Measurements from ENCODE around the gene SURF2.
"Not testable (repeated sequence)": the region's sequence is repeated elsewhere in the genome, so short reads cannot be mapped to it uniquely, and the experiment has no call there.

SURF2 gene

DNA sequence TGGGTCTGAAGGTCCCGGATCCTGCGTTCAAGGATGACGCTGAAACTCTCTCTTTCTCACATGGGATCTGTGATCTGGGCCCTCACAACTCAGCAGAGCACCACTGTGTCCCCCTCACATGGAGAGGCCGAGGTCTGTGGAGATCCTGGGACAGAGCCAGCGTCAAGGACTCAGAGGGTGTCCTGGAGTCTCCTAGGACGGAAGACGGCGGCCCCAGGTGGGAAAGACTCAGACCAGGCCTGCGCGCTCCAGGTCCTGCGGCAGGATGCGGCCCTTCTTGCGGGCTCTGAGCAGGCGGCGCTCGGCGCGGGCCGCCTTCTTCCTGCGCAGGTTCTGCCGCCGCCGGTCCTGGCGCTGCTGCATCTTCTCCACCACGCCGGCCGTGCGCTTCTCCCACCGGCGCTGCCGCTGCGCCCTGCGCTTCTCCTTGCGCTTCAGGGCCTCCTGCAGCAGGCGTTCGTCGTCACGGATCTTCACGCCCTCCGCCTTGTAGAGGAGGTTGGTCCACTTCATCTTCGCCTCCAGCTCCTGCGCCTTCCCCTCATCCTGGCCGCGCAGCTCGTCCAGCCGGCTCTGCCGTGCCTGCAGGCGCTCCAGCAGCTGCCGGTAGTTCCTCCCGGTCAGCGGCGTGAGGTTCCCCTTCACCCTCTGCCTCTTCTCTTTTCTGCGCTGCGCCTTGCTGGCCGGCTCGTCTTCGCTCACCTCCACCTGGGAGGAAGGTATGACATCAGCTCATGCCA lies 24.5 kb upstream of the SURF2 start:
- peaks cover 69% of the 10 kb centered on the region for H3K4me1 Mint-ChIP-seq
- no peak overlapping the region for H3K27ac Mint-ChIP-seq
- H3K9me3 Mint-ChIP-seq = no peaks in the 10 kb centered on the region
- ATAC-seq = no peak
- peaks cover 66% of the 10 kb centered on the region for H3K36me3 Mint-ChIP-seq
- H3K4me3 Mint-ChIP-seq = no peak overlapping the region
- H3K27me3 Mint-ChIP-seq = no peaks in the 10 kb centered on the region

DNA sequence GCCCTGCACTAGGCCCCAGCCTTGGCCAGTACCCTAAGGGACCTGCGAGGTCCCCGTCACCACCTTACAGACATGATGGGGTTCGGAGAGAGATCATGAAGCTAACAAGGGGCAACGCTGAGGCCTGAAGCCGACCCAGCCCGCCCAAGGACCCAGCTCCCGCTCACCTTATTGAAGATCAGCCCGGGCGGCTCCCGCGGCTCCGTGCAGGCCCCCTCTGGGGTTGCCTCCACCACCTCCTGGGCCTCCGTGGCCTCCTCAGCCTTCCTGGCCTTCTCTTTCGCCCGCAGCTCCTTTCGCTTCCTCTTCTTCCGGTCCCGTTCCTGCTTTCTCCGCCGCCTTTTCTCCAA lies 24.0 kb upstream of the SURF2 start:
- H3K36me3 Mint-ChIP-seq = peaks cover 66% of the 10 kb centered on the region
- no peak overlapping the region for H3K27ac Mint-ChIP-seq
- H3K4me1 Mint-ChIP-seq = peaks cover 72% of the 10 kb centered on the region
- no peaks in the 10 kb centered on the region for H3K27me3 Mint-ChIP-seq
- no peaks in the 10 kb centered on the region for H3K9me3 Mint-ChIP-seq
- no peak overlapping the region for H3K4me3 Mint-ChIP-seq
- no peak for ATAC-seq

DNA sequence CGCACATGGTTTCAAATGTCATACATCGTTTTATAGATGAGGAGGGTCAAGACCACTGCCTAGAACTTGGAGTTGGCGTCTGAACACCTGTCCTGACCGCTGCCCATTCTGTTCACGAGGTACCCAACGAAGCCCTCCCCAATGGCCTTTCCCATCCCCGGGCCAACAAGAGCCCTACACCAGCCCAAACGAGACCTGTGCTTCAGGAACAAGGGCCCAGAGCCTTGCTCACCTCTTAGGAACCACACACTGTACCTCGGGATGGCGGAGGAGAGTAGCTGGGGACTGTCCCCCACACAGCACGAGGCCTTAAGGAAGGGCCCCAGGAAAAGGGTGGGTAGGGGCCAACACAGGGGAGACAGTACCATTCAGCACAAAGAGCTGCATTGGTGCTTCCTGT lies 23.3 kb upstream of the SURF2 start:
- Mint-ChIP-seq H3K4me1 (peaks cover 78% of the 10 kb centered on the region), H3K9me3 (no peaks in the 10 kb centered on the region), H3K36me3 (peaks cover 69% of the 10 kb centered on the region), H3K27me3 (no peaks in the 10 kb centered on the region), H3K27ac (no peak overlapping the region), H3K4me3 (no peak overlapping the region)
- ATAC-seq = no peak

GRCh38 chr9:133333566-133333965 lies 22.8 kb upstream of the SURF2 start:
- Mint-ChIP-seq H3K4me3 (no peak overlapping the region), H3K27ac (no peak overlapping the region), H3K9me3 (no peaks in the 10 kb centered on the region), H3K36me3 (peaks cover 71% of the 10 kb centered on the region), H3K27me3 (no peaks in the 10 kb centered on the region), H3K4me1 (peaks cover 78% of the 10 kb centered on the region)
- ATAC-seq = no peak

DNA sequence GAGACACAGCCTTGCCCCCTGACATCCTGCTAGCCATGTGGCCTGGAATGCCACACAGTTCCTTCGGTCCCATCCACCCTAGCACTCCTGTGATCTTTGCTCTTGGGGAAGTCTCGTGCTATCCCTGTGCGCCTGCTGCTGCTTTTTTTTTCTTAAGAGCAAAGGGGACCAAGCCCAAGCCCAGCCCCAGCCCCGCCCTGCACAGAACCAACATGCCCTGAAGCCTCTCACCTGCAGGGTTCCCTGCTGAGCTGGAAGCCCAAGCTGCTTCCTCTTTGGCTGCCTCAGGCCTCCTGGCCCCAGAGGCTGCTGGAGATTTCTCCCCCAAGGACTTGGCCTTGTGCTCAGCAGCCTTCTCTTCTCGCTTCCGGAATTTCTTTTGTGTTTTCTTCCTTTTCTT lies 22.2 kb upstream of the SURF2 start:
- Mint-ChIP-seq H3K27ac (no peak overlapping the region), H3K4me1 (peaks cover 77% of the 10 kb centered on the region), H3K36me3 (peaks cover 71% of the 10 kb centered on the region), H3K9me3 (no peaks in the 10 kb centered on the region), H3K27me3 (no peaks in the 10 kb centered on the region), H3K4me3 (peak overlapping the region; percentile 98)
- ATAC-seq = no peak

GRCh38 chr9:133334888-133335287 lies 21.5 kb upstream of the SURF2 start:
- not testable (repeated sequence) for ATAC-seq, H3K27me3 Mint-ChIP-seq, H3K9me3 Mint-ChIP-seq
- Mint-ChIP-seq H3K36me3 (peaks cover 73% of the 10 kb centered on the region), H3K4me3 (peak overlapping the region; percentile 98), H3K4me1 (peaks cover 77% of the 10 kb centered on the region), H3K27ac (peak overlapping the region; percentile 94)

DNA sequence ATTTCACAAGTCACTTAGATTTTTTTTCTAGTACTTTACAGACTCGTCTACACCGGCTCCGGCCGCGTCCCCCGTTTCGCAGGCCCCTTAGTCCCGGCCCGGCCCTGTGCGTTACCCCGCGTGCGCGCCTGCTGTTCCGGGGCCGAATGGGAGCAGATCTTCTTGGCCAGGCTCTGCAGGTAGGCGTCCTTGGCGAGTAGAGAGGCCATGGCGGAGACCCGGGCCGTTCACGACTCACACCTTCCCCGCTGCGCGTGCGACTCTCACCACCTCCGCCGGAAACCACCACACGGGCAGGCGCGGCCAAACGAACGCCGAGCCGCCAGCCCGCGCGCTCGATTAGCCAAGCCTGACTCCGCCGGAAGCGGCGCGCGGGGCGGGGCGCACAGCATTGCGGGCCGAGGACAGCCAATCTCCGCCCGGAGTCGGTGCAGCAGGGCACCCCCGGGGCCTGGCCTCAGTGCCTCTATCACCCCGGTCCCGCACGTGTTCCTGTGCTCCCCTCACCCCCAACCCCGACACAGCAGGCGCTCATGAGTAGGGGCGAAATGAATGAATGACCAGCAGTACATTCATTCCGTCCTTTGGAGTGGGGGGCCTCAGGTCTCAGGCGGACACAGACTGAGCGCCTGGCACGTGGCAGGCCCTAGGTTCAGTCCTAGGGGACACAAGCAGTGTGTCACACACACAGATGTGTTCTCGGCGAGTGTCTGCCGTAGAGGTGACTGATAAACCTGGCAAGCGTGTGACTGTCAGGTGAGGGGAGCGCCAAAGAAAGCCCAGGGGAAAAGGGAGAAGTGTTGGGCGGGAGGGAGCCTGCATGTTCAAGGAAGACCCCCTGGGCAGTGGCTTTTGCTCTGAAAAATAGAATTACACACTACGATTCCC lies 20.2 kb upstream of the SURF2 start, which contains the start of gene SURF6:
Gene SURF6 (minus strand): TSS at position 265 of the 888 bp plus-strand sequence. CDS start 56 bp downstream, at position 209.
- Mint-ChIP-seq H3K27me3 (no peaks in the 10 kb centered on the region), H3K27ac (peak within 1 kb of the TSS; percentile 94), H3K36me3 (peaks cover 75% of the 10 kb centered on the region), H3K4me3 (peak within 1 kb of the TSS; percentile 98), H3K4me1 (peaks cover 83% of the 10 kb centered on the region), H3K9me3 (no peaks in the 10 kb centered on the region)
- peak; percentile 96 for ATAC-seq

GRCh38 chr9:133339641-133340040 lies 16.7 kb upstream of the SURF2 start:
- Mint-ChIP-seq H3K27ac (peak overlapping the region; percentile 79), H3K27me3 (no peaks in the 10 kb centered on the region), H3K9me3 (no peaks in the 10 kb centered on the region), H3K36me3 (peaks cover 59% of the 10 kb centered on the region), H3K4me1 (peaks cover 76% of the 10 kb centered on the region), H3K4me3 (no peak overlapping the region)
- ATAC-seq = no peak

- H3K36me3 Mint-ChIP-seq = peaks cover 58% of the 10 kb centered on the region
- H3K27me3 Mint-ChIP-seq = no peaks in the 10 kb centered on the region
- H3K4me3 Mint-ChIP-seq = no peak overlapping the region
- H3K9me3 Mint-ChIP-seq = no peaks in the 10 kb centered on the region
- peak overlapping the region; percentile 79 for H3K27ac Mint-ChIP-seq
- H3K4me1 Mint-ChIP-seq = peaks cover 71% of the 10 kb centered on the region
- peak; percentile 17 for ATAC-seq
These were observed 16.1 kb upstream of the SURF2 start for GRCh38 chr9:133340256-133340655.

GRCh38 chr9:133340916-133341315 lies 15.4 kb upstream of the SURF2 start:
- Mint-ChIP-seq H3K4me1 (peaks cover 65% of the 10 kb centered on the region), H3K36me3 (peaks cover 52% of the 10 kb centered on the region), H3K27me3 (no peaks in the 10 kb centered on the region), H3K9me3 (no peaks in the 10 kb centered on the region), H3K4me3 (no peak overlapping the region), H3K27ac (peak overlapping the region; percentile 79)
- no peak for ATAC-seq

DNA sequence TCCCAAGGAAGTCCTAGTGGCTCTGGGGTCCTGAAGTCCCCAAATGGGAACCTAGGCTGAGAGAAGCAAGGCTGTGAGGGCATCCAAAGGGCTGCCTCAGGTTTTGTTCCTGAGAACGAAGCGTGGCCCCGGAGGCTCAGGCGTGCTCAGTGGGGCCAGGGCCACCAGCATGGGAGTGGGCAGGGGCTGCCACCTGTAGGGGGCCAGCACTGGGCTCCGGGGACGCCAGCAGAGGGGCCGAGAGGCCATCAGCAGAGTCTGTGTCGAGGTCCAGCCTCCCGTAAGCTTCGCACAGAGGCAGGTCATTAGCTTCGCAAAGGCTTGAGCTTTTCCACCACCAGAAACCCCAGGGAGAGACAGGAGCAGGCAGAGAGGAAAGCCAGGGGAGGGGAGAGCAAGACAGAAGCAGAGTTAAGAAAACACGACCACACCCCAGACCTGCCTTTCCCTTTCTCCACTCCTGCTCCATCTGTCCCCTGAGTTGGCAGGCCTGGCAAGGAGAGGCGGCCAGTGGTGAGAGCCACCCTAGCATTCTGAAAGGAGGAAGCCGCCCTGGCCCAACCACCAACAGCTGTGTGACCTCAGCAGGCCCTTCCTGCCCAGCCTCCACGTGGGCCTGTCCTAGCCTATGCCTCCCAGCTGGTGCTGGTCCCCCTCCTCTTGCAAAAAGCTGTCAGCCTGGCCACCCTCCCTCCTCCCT lies 14.8 kb upstream of the SURF2 start:
- peak; percentile 62 for ATAC-seq
- H3K4me3 Mint-ChIP-seq = no peak overlapping the region
- H3K27me3 Mint-ChIP-seq = no peaks in the 10 kb centered on the region
- peak overlapping the region; percentile 79 for H3K27ac Mint-ChIP-seq
- H3K4me1 Mint-ChIP-seq = peaks cover 65% of the 10 kb centered on the region
- no peaks in the 10 kb centered on the region for H3K9me3 Mint-ChIP-seq
- peaks cover 48% of the 10 kb centered on the region for H3K36me3 Mint-ChIP-seq

DNA sequence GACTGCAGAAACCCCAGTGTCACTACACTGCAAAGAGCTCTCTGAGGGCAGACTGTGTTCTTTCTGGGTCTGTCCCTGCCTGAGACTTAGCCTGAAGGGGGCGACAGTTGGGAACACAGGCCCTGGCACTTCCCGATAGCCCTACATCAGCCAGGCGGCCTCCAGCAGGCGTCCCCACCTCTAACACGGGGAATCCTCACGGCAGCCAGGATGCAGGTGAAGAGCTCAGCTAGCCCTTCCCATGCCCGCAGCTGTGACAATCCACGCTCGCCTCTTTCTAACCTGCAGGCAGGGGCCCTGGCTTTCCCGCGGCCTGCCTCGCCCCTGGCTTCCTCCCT lies 14.3 kb upstream of the SURF2 start:
- no peaks in the 10 kb centered on the region for H3K27me3 Mint-ChIP-seq
- peaks cover 66% of the 10 kb centered on the region for H3K4me1 Mint-ChIP-seq
- H3K9me3 Mint-ChIP-seq = no peaks in the 10 kb centered on the region
- peaks cover 48% of the 10 kb centered on the region for H3K36me3 Mint-ChIP-seq
- H3K27ac Mint-ChIP-seq = peak overlapping the region; percentile 79
- no peak for ATAC-seq
- H3K4me3 Mint-ChIP-seq = no peak overlapping the region

GRCh38 chr9:133342570-133342969 lies 13.8 kb upstream of the SURF2 start:
- Mint-ChIP-seq H3K4me1 (peaks cover 65% of the 10 kb centered on the region), H3K4me3 (no peak overlapping the region), H3K9me3 (no peaks in the 10 kb centered on the region), H3K36me3 (peaks cover 48% of the 10 kb centered on the region), H3K27me3 (no peaks in the 10 kb centered on the region), H3K27ac (peak overlapping the region; percentile 79)
- ATAC-seq = no peak

DNA sequence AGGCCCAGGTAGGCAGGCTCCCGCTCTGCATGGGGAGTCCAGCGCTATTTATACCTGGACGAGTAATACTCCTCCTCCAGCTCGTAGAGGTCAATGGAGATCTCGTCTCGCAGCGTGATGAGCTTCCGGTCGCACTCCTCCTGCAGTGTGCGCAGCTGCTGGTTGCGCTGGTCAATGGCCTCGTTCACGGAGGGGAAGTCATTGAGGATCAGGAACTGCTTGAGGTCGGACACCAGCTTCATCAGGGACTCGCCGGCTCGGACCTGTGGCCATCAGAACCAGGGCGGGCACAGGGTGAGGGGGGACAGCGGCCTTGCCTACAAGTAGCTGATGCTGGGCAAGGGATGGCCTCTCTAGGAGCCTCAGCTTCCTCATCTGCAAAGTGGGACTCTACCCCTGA lies 12.3 kb upstream of the SURF2 start:
- Mint-ChIP-seq H3K27ac (no peak overlapping the region), H3K27me3 (no peaks in the 10 kb centered on the region), H3K4me3 (no peak overlapping the region), H3K9me3 (no peaks in the 10 kb centered on the region), H3K36me3 (peaks cover 50% of the 10 kb centered on the region), H3K4me1 (peaks cover 63% of the 10 kb centered on the region)
- ATAC-seq = no peak

GRCh38 chr9:133344979-133345378 lies 11.4 kb upstream of the SURF2 start:
- no peaks in the 10 kb centered on the region for H3K9me3 Mint-ChIP-seq
- no peaks in the 10 kb centered on the region for H3K27me3 Mint-ChIP-seq
- no peak overlapping the region for H3K27ac Mint-ChIP-seq
- H3K4me3 Mint-ChIP-seq = no peak overlapping the region
- H3K4me1 Mint-ChIP-seq = peaks cover 63% of the 10 kb centered on the region
- peaks cover 50% of the 10 kb centered on the region for H3K36me3 Mint-ChIP-seq
- no peak for ATAC-seq

Data from stimulated activated memory B cell treated with anti-CD40 and anti-IgM and Interleukin-4, amounts not matched to agents 10 μg/mL and 1 μg/mL and 100 μg/mL, for 72 hours (primary cell).